OCI-LY7 (cell line): ENCODE measurements around the gene NGEF. TPM values are rescaled to one million over a fixed set of nuclear protein-coding genes. Genes with fewer than 3 reads are reported as not detected.

ENCODE experiments used
- BruUV-seq: library from RNA; stranded (reverse); fragments of 400-500 nt; replicated peaks from 2 replicates; lab custom pipeline; 2021; lab: Mats Ljungman, UMichigan
- CTCF ChIA-PET: fragments of 300-600 bp; sonication (Branson Sonifier 250); formaldehyde crosslinking; loops from one replicate; lab custom pipeline; 2022; ENCODE audit warnings: antibody characterized with exemption; ENCODE audit not compliant: unreplicated experiment; lab: Charles Lee
- POLR2A ChIA-PET: fragments of 300-600 bp; sonication (Branson Sonifier 250); formaldehyde crosslinking; loops from one replicate; lab custom pipeline; 2022; ENCODE audit warnings: antibody characterized with exemption; lab: Charles Lee
- DNase-seq: peaks from one replicate; pipeline ENCODE4 v3.0.0-alpha.2; 2015; ENCODE audit warnings: low spot score
- H2AFZ ChIP-seq: fragments of 200-600 bp; sonication (generic), shearing (Covaris generic); 2 replicates; pipeline ENCODE4 v1.6.1; 2014; ENCODE audit warnings: mild to moderate bottlenecking, antibody characterized with exemption, low read length, moderate library complexity
- H3K27ac ChIP-seq: fragments of 200-600 bp; sonication (generic); 2 replicates; pipeline ENCODE4 v1.5.1; 2014; ENCODE audit warnings: mixed run types, low read depth, mild to moderate bottlenecking, moderate library complexity, low read length, inconsistent platforms; ENCODE audit not compliant: poor library complexity, severe bottlenecking
- H3K36me3 ChIP-seq: fragments of 200-600 bp; sonication (generic); 2 replicates; pipeline ENCODE4 v1.6.1; 2014; ENCODE audit warnings: mild to moderate bottlenecking, antibody characterized with exemption, low read length, moderate library complexity, mixed read lengths; ENCODE audit not compliant: insufficient read depth
- H3K4me1 ChIP-seq: fragments of 200-600 bp; sonication (generic); 2 replicates; pipeline ENCODE4 v1.5.1; 2014; ENCODE audit warnings: mild to moderate bottlenecking, low read length; ENCODE audit not compliant: insufficient read depth, poor library complexity, severe bottlenecking
- H3K4me2 ChIP-seq: fragments of 200-600 bp; sonication (generic); 2 replicates; pipeline ENCODE4 v1.6.1; 2014; ENCODE audit warnings: mild to moderate bottlenecking, low read length
- H3K4me3 ChIP-seq: fragments of 200-600 bp; sonication (generic); 2 replicates; pipeline ENCODE4 v1.5.1; 2014; ENCODE audit warnings: mild to moderate bottlenecking, low read depth, low read length; ENCODE audit not compliant: poor library complexity, severe bottlenecking
- H3K79me2 ChIP-seq: fragments of 200-600 bp; sonication (generic); 2 replicates; pipeline ENCODE4 v1.6.1; 2016; ENCODE audit warnings: low read depth, mild to moderate bottlenecking, low read length, moderate library complexity, mixed read lengths; ENCODE audit not compliant: insufficient read depth
- H3K9me2 ChIP-seq: fragments of 200-600 bp; sonication (generic); 2 replicates; pipeline ENCODE4 v1.6.1; 2016; ENCODE audit warnings: mild to moderate bottlenecking, low read length, mixed read lengths; ENCODE audit not compliant: insufficient read depth
- H3K9me3 ChIP-seq: fragments of 200-600 bp; sonication (generic); 2 replicates; pipeline ENCODE4 v1.6.1; 2014; ENCODE audit warnings: mild to moderate bottlenecking, mixed run types, low read length, mixed read lengths
- H4K20me1 ChIP-seq: fragments of 200-600 bp; sonication (generic); 2 replicates; pipeline ENCODE4 v1.6.1; 2014; ENCODE audit warnings: mild to moderate bottlenecking, antibody characterized with exemption, low read length, moderate library complexity, mixed read lengths; ENCODE audit not compliant: insufficient read depth
- EZH2phosphoT487 ChIP-seq: fragments of 200-600 bp; sonication (generic); IDR thresholded peaks from 2 replicates; pipeline ENCODE4 v1.6.1; 2018; ENCODE audit warnings: low read depth, borderline replicate concordance, mild to moderate bottlenecking, mixed run types, antibody characterized with exemption, low read length, moderate library complexity, mixed read lengths
- intact Hi-C: fragments of 100-400 bp; cut with micrococcal nuclease; formaldehyde crosslinking; loops from one replicate; pipeline ENCODE4 v1.10.0; 2022; ENCODE audit not compliant: unreplicated experiment
- total RNA-seq, 2 experiments: library from RNA; depleted of rRNA in 1 of 2; stranded (reverse); fragments of >200 nt in 1 of 2; shearing (Covaris generic) in 1 of 2; gene quantifications; 2 replicates each; pipeline ENCODE4 v1.2.3, GENCODE V29; 2014 to 2022
- TF ChIP-seq, protein P1 (sequence below): fragments of 200-600 bp; sonication (generic); conservative IDR thresholded peaks from 2 replicates; pipeline ENCODE4 v1.5.1; 2014; ENCODE audit warnings: mild to moderate bottlenecking, antibody characterized with exemption, low read length, moderate library complexity, mixed read lengths

The NGEF gene
- total RNA-seq, 2 experiments from 2014 or later, result 0.82 TPM; not detected in 1

DNA sequence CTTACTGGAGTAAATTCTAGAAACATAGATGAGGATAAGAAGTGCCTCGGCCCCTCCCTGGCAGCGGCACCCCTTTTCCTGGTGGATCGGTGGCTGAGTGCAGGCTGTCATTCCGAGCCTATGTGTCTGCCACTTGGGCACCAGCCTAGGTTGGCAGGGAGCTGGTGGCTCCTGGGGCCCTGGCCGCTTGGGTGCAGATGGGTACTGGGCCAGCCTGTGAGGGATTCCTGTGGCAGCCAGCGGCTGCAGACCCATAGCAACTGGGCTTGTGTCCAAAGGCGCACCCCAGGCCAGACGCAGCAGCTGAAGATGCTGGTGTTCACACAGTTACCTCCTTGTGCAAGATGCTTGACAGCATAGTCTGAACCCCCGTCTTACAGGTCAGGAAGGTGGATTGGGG lies 140.2 kb downstream of the NGEF start:
- Histone ChIP-seq H3K9me2 (no peaks in the 10 kb centered on the region), H2AFZ (no peak overlapping the region), H3K79me2 (no peaks in the 10 kb centered on the region), H3K4me2 (no peak overlapping the region), H3K9me3 (no peaks in the 10 kb centered on the region), H3K27ac (no peak overlapping the region), H3K36me3 (no peaks in the 10 kb centered on the region), H4K20me1 (no peaks in the 10 kb centered on the region), H3K4me3 (no peak overlapping the region), H3K4me1 (no peaks in the 10 kb centered on the region)
- ChIA-PET CTCF (no interaction called here), POLR2A (no interaction called here)
- intact Hi-C loops, result no loop called here
- no peak for DNase-seq
- no TSS peak for BruUV-seq
- TF ChIP-seq, protein P1, sequence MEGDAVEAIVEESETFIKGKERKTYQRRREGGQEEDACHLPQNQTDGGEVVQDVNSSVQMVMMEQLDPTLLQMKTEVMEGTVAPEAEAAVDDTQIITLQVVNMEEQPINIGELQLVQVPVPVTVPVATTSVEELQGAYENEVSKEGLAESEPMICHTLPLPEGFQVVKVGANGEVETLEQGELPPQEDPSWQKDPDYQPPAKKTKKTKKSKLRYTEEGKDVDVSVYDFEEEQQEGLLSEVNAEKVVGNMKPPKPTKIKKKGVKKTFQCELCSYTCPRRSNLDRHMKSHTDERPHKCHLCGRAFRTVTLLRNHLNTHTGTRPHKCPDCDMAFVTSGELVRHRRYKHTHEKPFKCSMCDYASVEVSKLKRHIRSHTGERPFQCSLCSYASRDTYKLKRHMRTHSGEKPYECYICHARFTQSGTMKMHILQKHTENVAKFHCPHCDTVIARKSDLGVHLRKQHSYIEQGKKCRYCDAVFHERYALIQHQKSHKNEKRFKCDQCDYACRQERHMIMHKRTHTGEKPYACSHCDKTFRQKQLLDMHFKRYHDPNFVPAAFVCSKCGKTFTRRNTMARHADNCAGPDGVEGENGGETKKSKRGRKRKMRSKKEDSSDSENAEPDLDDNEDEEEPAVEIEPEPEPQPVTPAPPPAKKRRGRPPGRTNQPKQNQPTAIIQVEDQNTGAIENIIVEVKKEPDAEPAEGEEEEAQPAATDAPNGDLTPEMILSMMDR, result no peak
- TF ChIP-seq EZH2phosphoT487, result no peak

GRCh38 chr2:232871835-232872736 lies 141.0 kb downstream of the NGEF start:
- no peak for DNase-seq
- H2AFZ ChIP-seq, result no peak overlapping the region
- CTCF ChIA-PET, result no interaction called here
- intact Hi-C loops, result no loop called here
- POLR2A ChIA-PET, result no interaction called here
- H3K4me3 ChIP-seq, result no peak overlapping the region
- H4K20me1 ChIP-seq, result no peaks in the 10 kb centered on the region
- no peaks in the 10 kb centered on the region for H3K9me3 ChIP-seq
- no peaks in the 10 kb centered on the region for H3K36me3 ChIP-seq
- H3K79me2 ChIP-seq, result no peaks in the 10 kb centered on the region
- no peak overlapping the region for H3K27ac ChIP-seq
- H3K4me1 ChIP-seq, result no peaks in the 10 kb centered on the region
- H3K4me2 ChIP-seq, result no peak overlapping the region
- BruUV-seq, result no TSS peak
- TF ChIP-seq, protein P1, result no peak
- no peak for TF ChIP-seq EZH2phosphoT487
- no peaks in the 10 kb centered on the region for H3K9me2 ChIP-seq

DNA sequence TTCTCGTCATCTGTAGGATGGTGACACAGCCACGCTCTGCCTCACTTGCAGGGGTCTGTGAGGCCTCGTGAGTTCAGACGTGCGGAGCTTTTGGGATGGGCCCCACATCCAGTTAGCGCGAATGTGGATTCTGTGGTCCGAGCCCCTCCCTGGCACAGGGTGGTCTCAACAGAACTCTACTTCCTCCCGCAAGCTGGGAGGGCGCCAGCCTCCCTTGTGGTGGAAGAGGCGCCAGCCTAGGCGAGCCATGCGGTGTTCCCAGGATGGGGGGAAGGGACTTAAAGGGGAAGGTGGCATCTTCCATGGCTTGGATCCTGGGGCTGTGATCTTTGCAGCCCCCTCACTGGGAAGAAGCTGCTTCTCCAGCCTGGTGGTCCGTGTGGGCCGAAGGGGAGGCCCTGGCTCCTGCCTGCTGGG lies 141.6 kb downstream of the NGEF start:
- Histone ChIP-seq H3K27ac (no peak overlapping the region), H3K9me3 (no peaks in the 10 kb centered on the region), H3K9me2 (no peaks in the 10 kb centered on the region), H3K4me3 (no peak overlapping the region), H3K36me3 (no peaks in the 10 kb centered on the region), H4K20me1 (no peaks in the 10 kb centered on the region), H3K79me2 (no peaks in the 10 kb centered on the region), H3K4me2 (no peak overlapping the region), H2AFZ (no peak overlapping the region), H3K4me1 (no peaks in the 10 kb centered on the region)
- POLR2A ChIA-PET, result no interaction called here
- BruUV-seq, result no TSS peak
- CTCF ChIA-PET, result no interaction called here
- TF ChIP-seq, protein P1, result no peak
- TF ChIP-seq EZH2phosphoT487, result no peak
- no peak for DNase-seq
- intact Hi-C loops, result no loop called here
